PC-9 (cell line): ENCODE measurements around the gene ALX4.

Source experiments
- EZH2 ChIP-seq: fragments of 200-600 bp; sonication (generic); IDR thresholded peaks from 2 replicates; pipeline ENCODE4 v1.8.0; 2017; ENCODE audit warnings: antibody characterized with exemption, low read depth
- TF ChIP-seq, protein P1 (sequence below): fragments of 200-600 bp; sonication (generic); conservative IDR thresholded peaks from 2 replicates; pipeline ENCODE4 v1.6.1; 2017; ENCODE audit warnings: mixed run types, antibody characterized with exemption, mild to moderate bottlenecking, moderate library complexity

DNA sequence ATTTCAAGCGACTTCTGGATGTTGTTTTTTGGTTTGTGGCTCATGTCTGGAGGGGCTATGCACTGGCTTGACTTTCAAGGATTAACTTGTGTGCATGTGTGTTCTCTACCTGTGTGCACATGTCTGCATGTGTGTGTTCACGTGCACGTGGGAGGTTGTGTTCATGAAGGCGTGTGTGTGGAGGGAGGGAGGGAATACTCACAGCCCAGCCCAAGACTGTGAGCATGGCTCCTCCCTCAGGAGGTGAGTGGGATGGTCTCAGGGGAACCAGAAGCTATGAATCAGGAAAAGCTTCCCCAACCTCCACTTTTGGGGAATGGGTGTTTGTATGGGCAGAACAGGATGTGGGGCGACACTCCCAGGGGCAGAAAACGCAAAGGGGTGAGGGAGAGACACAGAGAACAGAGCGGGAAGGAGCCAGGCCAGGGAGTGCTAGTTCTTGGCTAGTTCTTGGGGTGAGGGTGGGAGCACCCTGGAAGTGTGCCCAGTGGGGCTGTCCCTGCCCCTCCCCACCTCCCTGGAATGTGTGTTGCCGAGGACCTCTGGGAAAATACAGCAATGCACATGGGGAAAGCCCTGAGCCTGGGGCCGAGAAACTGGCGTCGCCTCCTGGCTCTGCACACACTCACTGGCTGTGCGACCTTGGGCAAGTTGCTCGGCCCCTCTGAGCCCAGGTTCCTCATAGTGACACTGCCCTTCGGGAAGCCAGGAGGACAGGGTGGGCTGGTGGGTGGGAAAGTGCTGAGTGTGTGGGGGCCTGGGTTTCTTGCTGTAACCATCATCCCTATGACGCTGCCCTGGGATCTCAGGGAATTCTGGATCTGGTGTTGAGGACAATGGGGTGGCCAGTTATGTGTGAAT, 16.9 kb upstream of the ALX4 start:
- TF ChIP-seq, protein P1, sequence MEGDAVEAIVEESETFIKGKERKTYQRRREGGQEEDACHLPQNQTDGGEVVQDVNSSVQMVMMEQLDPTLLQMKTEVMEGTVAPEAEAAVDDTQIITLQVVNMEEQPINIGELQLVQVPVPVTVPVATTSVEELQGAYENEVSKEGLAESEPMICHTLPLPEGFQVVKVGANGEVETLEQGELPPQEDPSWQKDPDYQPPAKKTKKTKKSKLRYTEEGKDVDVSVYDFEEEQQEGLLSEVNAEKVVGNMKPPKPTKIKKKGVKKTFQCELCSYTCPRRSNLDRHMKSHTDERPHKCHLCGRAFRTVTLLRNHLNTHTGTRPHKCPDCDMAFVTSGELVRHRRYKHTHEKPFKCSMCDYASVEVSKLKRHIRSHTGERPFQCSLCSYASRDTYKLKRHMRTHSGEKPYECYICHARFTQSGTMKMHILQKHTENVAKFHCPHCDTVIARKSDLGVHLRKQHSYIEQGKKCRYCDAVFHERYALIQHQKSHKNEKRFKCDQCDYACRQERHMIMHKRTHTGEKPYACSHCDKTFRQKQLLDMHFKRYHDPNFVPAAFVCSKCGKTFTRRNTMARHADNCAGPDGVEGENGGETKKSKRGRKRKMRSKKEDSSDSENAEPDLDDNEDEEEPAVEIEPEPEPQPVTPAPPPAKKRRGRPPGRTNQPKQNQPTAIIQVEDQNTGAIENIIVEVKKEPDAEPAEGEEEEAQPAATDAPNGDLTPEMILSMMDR: no peak
- TF ChIP-seq EZH2: no peak
